RCC 7860 (cell line): ENCODE results near the gene RASAL3.
"Not testable (repeated sequence)": the region's sequence is repeated elsewhere in the genome, so short reads cannot be mapped to it uniquely, and the experiment has no call there.

ENCODE experiments used
- DNase-seq: peaks from one replicate; pipeline ENCODE4 v3.0.0-alpha.2; 2015; ENCODE audit warnings: low spot score
- FAIRE-seq: peaks from 2 replicates; lab custom pipeline; 2012; peaks lifted over from hg19 to GRCh38; lab: Jason Lieb, UNC

The RASAL3 gene

GRCh38 chr19:15464394-15465385 lies at the start of gene RASAL3:
TSS of gene RASAL3 (minus strand) at chr19:15464544. CDS start at chr19:15464358, 186 bp downstream.
- DNase-seq (no peak), FAIRE-seq (no peak)

GRCh38 chr19:15511671-15512424 lies 47.5 kb upstream of the RASAL3 start:
- DNase-seq (no peak), FAIRE-seq (no peak)

GRCh38 chr19:15508035-15508710 lies 43.8 kb upstream of the RASAL3 start, which contains the start of gene CYP4F22:
TSS of gene CYP4F22 (plus strand) at chr19:15508525. CDS start at chr19:15525337, 16,812 bp downstream.
- no peak for FAIRE-seq
- DNase-seq: no peak

GRCh38 chr19:15507068-15508034 lies 43.0 kb upstream of the RASAL3 start:
- FAIRE-seq (no peak), DNase-seq (no peak)

- no peak for FAIRE-seq
- DNase-seq: no peak
These were observed 41.8 kb upstream of the RASAL3 start for GRCh38 chr19:15506074-15506571.

GRCh38 chr19:15502264-15502663 lies 37.9 kb upstream of the RASAL3 start:
- FAIRE-seq (no peak), DNase-seq (no peak)

GRCh38 chr19:15501596-15501995 lies 37.3 kb upstream of the RASAL3 start:
- no peak for DNase-seq
- FAIRE-seq: no peak

- FAIRE-seq (no peak), DNase-seq (no peak)
These were observed 34.6 kb upstream of the RASAL3 start for GRCh38 chr19:15498910-15499309.

GRCh38 chr19:15498156-15498858 lies 34.0 kb upstream of the RASAL3 start:
- DNase-seq (no peak), FAIRE-seq (no peak)

GRCh38 chr19:15495151-15495550 lies 30.8 kb upstream of the RASAL3 start:
- DNase-seq (no peak), FAIRE-seq (no peak)

- no peak for DNase-seq
- FAIRE-seq: no peak
These were observed 24.3 kb upstream of the RASAL3 start for GRCh38 chr19:15488489-15489226.

GRCh38 chr19:15487038-15487437 lies 22.7 kb upstream of the RASAL3 start:
- FAIRE-seq: no peak
- DNase-seq: no peak

- not testable (repeated sequence) for DNase-seq, FAIRE-seq
These were observed 21.4 kb upstream of the RASAL3 start for GRCh38 chr19:15485768-15486167.

- FAIRE-seq, DNase-seq: not testable (repeated sequence)
These were observed 16.7 kb upstream of the RASAL3 start for GRCh38 chr19:15480996-15481395.

GRCh38 chr19:15479391-15480345 lies 15.3 kb upstream of the RASAL3 start, which contains the start of gene PGLYRP2:
TSS of gene PGLYRP2 (minus strand) at chr19:15479501. CDS start at chr19:15479371, 130 bp downstream.
- no peak for FAIRE-seq

GRCh38 chr19:15476325-15476724 lies 12.0 kb upstream of the RASAL3 start:
- FAIRE-seq (no peak), DNase-seq (no peak)

More at GRCh38 chr19:15479391-15480345, 15.3 kb upstream of the RASAL3 start, which contains the start of gene PGLYRP2:
- DNase-seq: no peak

- FAIRE-seq (no peak), DNase-seq (no peak)
These were observed 11.3 kb upstream of the RASAL3 start for GRCh38 chr19:15475611-15476010.
